SK-N-MC (cell line): ENCODE data around the gene KYNU.
"Not testable (repeated sequence)": the region's sequence is repeated elsewhere in the genome, so short reads cannot be mapped to it uniquely, and the experiment has no call there.

ENCODE experiments used
- DNase-seq: peaks from one replicate; pipeline ENCODE4 v3.0.0-alpha.2; 2011; ENCODE audit warnings: low read depth, low spot score
- H3K27ac ChIP-seq: fragments of 200-600 bp; sonication (generic); 2 replicates; pipeline ENCODE4 v1.5.1; 2016; ENCODE audit warnings: mixed run types
- H3K36me3 ChIP-seq: fragments of 200-600 bp; sonication (generic); 2 replicates; pipeline ENCODE4 v1.6.1; 2017; ENCODE audit warnings: antibody characterized with exemption, low read length, mixed read lengths; ENCODE audit not compliant: insufficient read depth
- H3K4me3 ChIP-seq: fragments of 200-600 bp; sonication (generic); 2 replicates; pipeline ENCODE4 v1.5.1; 2016
- H3K9ac ChIP-seq: fragments of 200-600 bp; sonication (generic); 2 replicates; pipeline ENCODE4 v1.8.0; 2017; ENCODE audit warnings: mixed run types, mixed read lengths; ENCODE audit not compliant: insufficient read length
- H3K9me3 ChIP-seq: fragments of 200-600 bp; sonication (generic); 2 replicates; pipeline ENCODE4 v1.6.1; 2017; ENCODE audit warnings: low read depth, mild to moderate bottlenecking, antibody characterized with exemption, low read length, moderate library complexity, mixed read lengths
- EZH2 ChIP-seq: fragments of 200-600 bp; sonication (generic); IDR thresholded peaks from one replicate; pipeline ENCODE4 v1.6.1; 2017; ENCODE audit warnings: antibody characterized with exemption
- FOXP2 ChIP-seq: optimal IDR thresholded peaks from 2 replicates; pipeline ENCODE3; 2011; ENCODE audit warnings: mild to moderate bottlenecking, moderate library complexity; ENCODE audit not compliant: insufficient read depth; ENCODE audit errors: extremely low read length, control extremely low read depth
- POLR2AphosphoS5 ChIP-seq: IDR thresholded peaks from 2 replicates; pipeline ENCODE4 v1.6.1; 2012; ENCODE audit warnings: mild to moderate bottlenecking, low read depth, low read length, borderline replicate concordance

Gene KYNU

DNA sequence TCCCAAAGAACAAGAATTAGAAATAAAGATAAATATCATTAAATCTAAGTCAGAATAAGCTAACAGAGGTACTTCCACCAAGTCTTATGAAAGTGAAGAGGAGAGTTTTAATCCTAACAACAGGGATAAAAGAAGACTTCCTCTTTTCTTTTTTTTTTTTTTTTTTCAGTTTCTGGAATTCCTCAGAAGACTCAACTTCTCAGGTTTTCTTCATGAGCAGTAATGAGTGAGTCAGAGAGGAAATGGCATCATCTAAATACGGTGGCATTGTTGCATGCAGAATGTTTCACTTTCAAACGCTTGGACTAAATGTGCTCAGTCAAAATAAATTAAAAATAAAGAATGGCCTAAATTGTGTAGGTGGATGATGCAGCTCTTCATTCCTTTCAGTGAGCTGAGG is 206.2 kb downstream of the KYNU start:
- Histone ChIP-seq H3K27ac (no peak overlapping the region), H3K9ac (no peak overlapping the region), H3K36me3 (no peaks in the 10 kb centered on the region), H3K4me3 (no peak overlapping the region), H3K9me3 (no peaks in the 10 kb centered on the region)
- TF ChIP-seq FOXP2 (no peak), EZH2 (no peak), POLR2AphosphoS5 (no peak)
- DNase-seq: no peak

DNA sequence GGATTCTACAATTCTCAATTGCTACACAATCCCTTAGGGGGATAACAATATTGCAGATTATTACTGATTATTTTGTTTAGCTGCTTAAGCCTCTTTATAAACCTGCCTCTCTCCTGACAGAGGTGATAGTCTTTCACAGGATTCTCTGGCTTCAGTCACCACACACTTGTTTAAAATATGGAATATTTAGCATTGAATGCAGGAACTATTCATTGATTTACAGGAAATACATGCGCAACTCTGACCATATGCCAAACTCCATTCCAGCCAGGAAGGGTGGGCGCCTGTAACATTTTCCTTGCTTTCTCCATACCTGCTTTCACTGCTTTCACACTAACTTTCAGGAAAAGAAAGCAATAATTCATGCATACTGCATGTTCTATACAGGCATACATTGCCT is 207.0 kb downstream of the KYNU start:
- Histone ChIP-seq H3K9ac (no peak overlapping the region), H3K27ac (no peak overlapping the region), H3K9me3 (no peaks in the 10 kb centered on the region), H3K4me3 (no peak overlapping the region), H3K36me3 (no peaks in the 10 kb centered on the region)
- DNase-seq: no peak
- TF ChIP-seq FOXP2 (no peak), POLR2AphosphoS5 (no peak), EZH2 (no peak)

DNA sequence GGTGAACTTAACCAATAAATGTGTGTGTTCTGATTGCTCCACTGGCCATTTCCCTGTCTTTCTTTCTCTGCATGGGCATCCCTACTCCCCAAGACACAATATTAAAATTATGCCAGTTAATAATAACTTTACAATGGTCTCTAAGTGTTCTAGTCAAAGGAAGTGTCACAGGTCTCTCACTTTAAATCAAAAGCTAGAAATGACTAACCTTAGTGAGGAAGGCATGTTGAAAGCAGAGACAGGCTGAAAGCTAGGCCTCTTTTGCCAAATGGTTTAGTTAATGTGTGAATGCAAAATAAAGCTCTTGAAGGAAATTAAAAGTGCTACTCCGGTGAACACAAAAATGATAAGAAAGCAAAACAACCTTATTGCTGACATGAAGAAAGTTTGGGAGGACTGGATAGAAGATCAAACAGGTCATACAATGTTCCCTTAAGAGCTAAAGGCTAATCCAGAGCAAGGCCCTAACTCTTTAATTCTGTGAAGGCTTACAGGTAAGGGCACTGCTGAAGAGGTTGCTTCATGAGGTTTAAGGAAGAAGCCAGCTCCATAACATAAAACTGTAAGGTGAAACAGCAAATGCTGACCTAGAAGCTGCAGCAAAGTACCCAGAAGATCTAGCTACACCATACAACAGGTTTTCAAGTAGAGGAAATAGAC is 207.8 kb downstream of the KYNU start:
- H3K9me3 ChIP-seq: no peaks in the 10 kb centered on the region
- no peak for DNase-seq
- H3K9ac ChIP-seq: no peak overlapping the region
- H3K27ac ChIP-seq: no peak overlapping the region
- no peak overlapping the region for H3K4me3 ChIP-seq
- H3K36me3 ChIP-seq: no peaks in the 10 kb centered on the region
- TF ChIP-seq EZH2: no peak
- TF ChIP-seq POLR2AphosphoS5: no peak
- TF ChIP-seq FOXP2: no peak

DNA sequence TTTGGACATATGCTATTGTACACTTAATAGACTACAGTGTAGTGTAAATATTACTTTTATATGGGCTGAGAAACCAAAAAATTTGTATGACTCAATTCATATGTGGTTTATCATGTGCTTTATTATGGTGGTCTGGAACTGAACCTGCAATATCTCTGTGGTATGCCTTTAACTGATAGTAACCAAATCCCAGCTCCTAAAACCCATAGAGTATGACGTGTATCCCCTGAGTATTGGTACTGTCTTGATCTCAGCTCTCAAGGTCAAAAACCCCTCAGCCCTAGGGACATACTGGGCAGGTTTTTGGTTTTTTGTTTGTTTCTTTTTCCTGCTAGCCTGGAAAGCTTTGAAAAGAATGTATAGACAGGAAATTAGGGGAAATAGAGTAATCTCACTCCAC is 209.6 kb downstream of the KYNU start:
- H3K27ac ChIP-seq: no peak overlapping the region

DNA sequence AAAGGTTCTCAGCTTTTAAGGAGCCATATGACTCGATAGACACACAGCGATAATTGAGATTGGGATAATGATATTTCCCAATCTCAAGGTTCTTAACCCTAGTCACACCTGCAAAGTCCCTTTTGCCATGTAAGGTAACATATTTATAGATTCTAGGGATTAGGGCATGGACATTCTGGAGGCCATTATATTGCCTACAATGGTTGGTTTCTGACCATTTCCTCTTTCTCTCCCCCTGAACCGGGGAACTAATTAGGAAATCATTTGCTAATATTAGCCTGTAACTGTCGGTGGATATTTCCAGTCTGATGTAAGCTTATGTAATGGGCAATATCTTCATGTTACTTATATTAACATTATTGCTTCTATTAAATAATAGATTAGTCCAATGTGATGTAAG is 210.9 kb downstream of the KYNU start:
- TF ChIP-seq EZH2 (no peak), POLR2AphosphoS5 (no peak), FOXP2 (no peak)
- Histone ChIP-seq H3K9ac (no peak overlapping the region), H3K27ac (no peak overlapping the region), H3K36me3 (no peaks in the 10 kb centered on the region), H3K9me3 (no peaks in the 10 kb centered on the region), H3K4me3 (no peak overlapping the region)
- DNase-seq: no peak

More for the DNA sequence above, 209.6 kb downstream of the KYNU start:
- DNase-seq: no peak
- Histone ChIP-seq H3K36me3 (no peaks in the 10 kb centered on the region), H3K4me3 (no peak overlapping the region), H3K9ac (no peak overlapping the region), H3K9me3 (no peaks in the 10 kb centered on the region)
- TF ChIP-seq FOXP2 (no peak), EZH2 (no peak), POLR2AphosphoS5 (no peak)

DNA sequence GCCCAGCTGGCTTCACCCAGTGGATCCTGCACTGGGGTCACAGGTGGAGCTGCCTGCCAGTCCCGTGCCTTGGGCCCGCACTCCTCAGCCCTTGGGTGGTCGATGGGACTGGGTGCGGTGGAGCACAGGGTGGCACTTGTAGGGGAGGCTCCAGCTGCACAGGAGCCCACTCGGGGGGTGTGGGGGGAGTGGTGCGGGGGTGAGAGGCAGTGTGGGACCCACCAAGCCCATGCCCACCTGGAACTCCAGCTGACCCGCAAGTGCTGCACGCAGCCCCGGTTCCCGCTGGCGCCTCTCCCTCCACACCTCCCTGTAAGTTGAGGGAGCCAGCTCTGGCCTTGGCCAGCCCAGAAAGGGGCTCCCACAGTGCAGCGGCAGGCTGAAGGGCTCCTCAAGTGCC is 212.1 kb downstream of the KYNU start:
- H3K9me3 ChIP-seq, H3K36me3 ChIP-seq, DNase-seq, H3K4me3 ChIP-seq, H3K27ac ChIP-seq, H3K9ac ChIP-seq: not testable (repeated sequence)
